Omental fat pad (tissue), 4 donors: Measurements from ENCODE around the gene EIF1AY. TPM values are rescaled to one million over a fixed set of nuclear protein-coding genes. Genes with fewer than 3 reads are reported as not detected.

Experiments used
- ATAC-seq: fragments of 150-250 bp; one replicate; pipeline ENCODE4 v1.9.1; 2016; ENCODE audit warnings: mild to moderate bottlenecking, moderate library complexity; ENCODE audit not compliant: low FRiP score
- DNase-seq: peaks from one replicate; pipeline ENCODE4 v3.0.0-alpha.2; 2019; ENCODE audit warnings: low spot score
- CTCF ChIP-seq, 3 donors: fragments of 450-650 bp; IDR thresholded peaks; one replicate each; pipeline ENCODE4 v1.5.1; 2016 to 2017; ENCODE audit warnings: antibody characterized with exemption in 3 of 3, mild to moderate bottlenecking in 3 of 3, moderate library complexity in 2 of 3
- small RNA-seq: library from RNA; depleted of rRNA; stranded (forward); fragments of <200 nt; gene quantifications from one replicate; pipeline ENCODE3, GENCODE V24; 2016
- total RNA-seq, 4 donors: library from RNA; depleted of rRNA; stranded (reverse); fragments of >200 nt; gene quantifications; one replicate each; pipeline ENCODE4 v1.1.0, GENCODE V29; 2016

EIF1AY gene
- total RNA-seq, 4 donors from 2014 or later, result 15.6 to 30.6 TPM; not detected in 2

- DNase-seq (no peak), ATAC-seq (no peak)
- no peak for TF ChIP-seq CTCF (IDR thresholded peaks at IDR 0.05)
Measured at GRCh38 chrY:20578206-20578605, 2.6 kb downstream of the EIF1AY start.

GRCh38 chrY:20581687-20582086, 6.1 kb downstream of the EIF1AY start:
- TF ChIP-seq CTCF (IDR thresholded peaks at IDR 0.05), result no peak
- ATAC-seq, result no peak
- no peak for DNase-seq

GRCh38 chrY:20586161-20586560, 10.6 kb downstream of the EIF1AY start:
- no peak for TF ChIP-seq CTCF (IDR thresholded peaks at IDR 0.05)

More at GRCh38 chrY:20586161-20586560, 10.6 kb downstream of the EIF1AY start:
- DNase-seq, result no peak
- ATAC-seq, result no peak

Small RNAs within 50 kb of the gene (small RNA-seq; reads per million reads assigned to genes)
- gene KDM5DP1, result not detected

Other genes starting within 250 kb of the EIF1AY start
- gene RPS4Y2, start 180.3 kb downstream of the EIF1AY start, total RNA-seq, result not detected